OCI-LY1 (cell line): ENCODE results near the gene TMEM143.

ENCODE experiments used
- H2AFZ ChIP-seq: fragments of 200-600 bp; sonication (generic), shearing (Covaris generic); 2 replicates; pipeline ENCODE4 v1.6.0; 2014; ENCODE audit warnings: antibody characterized with exemption, mild to moderate bottlenecking, low read length
- H3F3A ChIP-seq: fragments of 200-600 bp; sonication (generic), shearing (Covaris generic); 2 replicates; pipeline ENCODE4 v1.6.0; 2014; ENCODE audit warnings: mild to moderate bottlenecking, antibody characterized with exemption, low read length, moderate library complexity; ENCODE audit not compliant: insufficient read depth
- H3K27ac ChIP-seq: fragments of 200-600 bp; sonication (generic); 2 replicates; pipeline ENCODE4 v1.5.1; 2014; ENCODE audit warnings: low read length, mixed run types, mild to moderate bottlenecking, low read depth; ENCODE audit not compliant: poor library complexity, severe bottlenecking
- H3K27me3 ChIP-seq: fragments of 200-600 bp; sonication (generic); 2 replicates; pipeline ENCODE4 v1.6.0; 2014; ENCODE audit warnings: antibody characterized with exemption, mild to moderate bottlenecking, low read length, moderate library complexity; ENCODE audit not compliant: insufficient read depth
- H3K36me3 ChIP-seq: fragments of 200-600 bp; sonication (generic); 2 replicates; pipeline ENCODE4 v1.6.1; 2014; ENCODE audit warnings: mild to moderate bottlenecking, antibody characterized with exemption, low read length, moderate library complexity, mixed read lengths; ENCODE audit not compliant: insufficient read depth
- H3K4me1 ChIP-seq: fragments of 200-600 bp; sonication (generic); 2 replicates; pipeline ENCODE4 v1.5.1; 2014; ENCODE audit warnings: mild to moderate bottlenecking, low read length, moderate library complexity; ENCODE audit not compliant: insufficient read depth, severe bottlenecking
- H3K4me2 ChIP-seq: fragments of 200-600 bp; sonication (generic), shearing (Covaris generic); 2 replicates; pipeline ENCODE4 v1.6.1; 2014; ENCODE audit warnings: low read length
- H3K4me3 ChIP-seq: fragments of 200-600 bp; sonication (generic); 2 replicates; pipeline ENCODE4 v1.5.1; 2014; ENCODE audit warnings: low read length, low read depth, mild to moderate bottlenecking, mixed read lengths; ENCODE audit not compliant: poor library complexity, severe bottlenecking
- H3K79me2 ChIP-seq: fragments of 200-600 bp; shearing (Covaris generic); 2 replicates; pipeline ENCODE4 v1.6.1; 2016; ENCODE audit warnings: mixed run types, low read length, mixed read lengths; ENCODE audit not compliant: insufficient read depth
- H3K9ac ChIP-seq: fragments of 200-600 bp; sonication (generic), shearing (Covaris generic); 2 replicates; pipeline ENCODE4 v1.6.1; 2014; ENCODE audit warnings: mild to moderate bottlenecking, low read length, mixed read lengths
- H3K9me2 ChIP-seq: fragments of 200-600 bp; sonication (generic), shearing (Covaris generic); 2 replicates; pipeline ENCODE4 v1.6.1; 2014; ENCODE audit warnings: low read depth, mild to moderate bottlenecking, low read length, mixed read lengths
- H3K9me3 ChIP-seq: fragments of 200-600 bp; shearing (Covaris generic); 2 replicates; pipeline ENCODE4 v1.6.1; 2014; ENCODE audit warnings: low read length, mixed read lengths
- H4K20me1 ChIP-seq: fragments of 200-600 bp; sonication (generic), shearing (Covaris generic); 2 replicates; pipeline ENCODE4 v1.6.0; 2016; ENCODE audit warnings: mild to moderate bottlenecking, low read length; ENCODE audit not compliant: insufficient read depth
- CTCF ChIP-seq: fragments of 200-600 bp; sonication (generic), shearing (Covaris generic); IDR thresholded peaks from 2 replicates; pipeline ENCODE4 v1.5.1; 2017; ENCODE audit warnings: mild to moderate bottlenecking, antibody characterized with exemption, low read length, moderate library complexity, mixed read lengths
- EZH2 ChIP-seq: fragments of 200-600 bp; sonication (generic), shearing (Covaris generic); IDR thresholded peaks from 2 replicates; pipeline ENCODE4 v1.8.0; 2017; ENCODE audit warnings: borderline replicate concordance, mixed run types, mild to moderate bottlenecking, antibody characterized with exemption, low read length, moderate library complexity, mixed read lengths

The TMEM143 gene

GRCh38 chr19:48308631-48309586 is 54.8 kb downstream of the TMEM143 start:
- Histone ChIP-seq H2AFZ (no peak overlapping the region), H3K4me2 (no peak overlapping the region)

GRCh38 chr19:48303866-48304265 is 59.9 kb downstream of the TMEM143 start:
- TF ChIP-seq CTCF = no peak
- no peak for TF ChIP-seq EZH2

More at GRCh38 chr19:48308631-48309586, 54.8 kb downstream of the TMEM143 start:
- Histone ChIP-seq H4K20me1 (no peaks in the 10 kb centered on the region), H3K27me3 (0 out of 2 replicates have a peak, but pooled peaks cover 9% of the 10 kb centered on the region), H3K27ac (no peak overlapping the region), H3K4me1 (no peaks in the 10 kb centered on the region), H3F3A (no peaks in the 10 kb centered on the region), H3K9me3 (no peaks in the 10 kb centered on the region), H3K4me3 (no peak overlapping the region), H3K36me3 (no peaks in the 10 kb centered on the region), H3K79me2 (no peaks in the 10 kb centered on the region), H3K9ac (no peak overlapping the region), H3K9me2 (no peaks in the 10 kb centered on the region)
- TF ChIP-seq EZH2 (no peak), CTCF (peak; percentile 47; the same call in 1 of the 2 replicates)

GRCh38 chr19:48303367-48303766 is 60.4 kb downstream of the TMEM143 start:
- Histone ChIP-seq H3K9ac (no peak overlapping the region), H3K4me2 (no peak overlapping the region), H3K4me1 (no peaks in the 10 kb centered on the region), H3K27me3 (0 out of 2 replicates have a peak, but pooled peaks cover 4% of the 10 kb centered on the region), H3K27ac (no peak overlapping the region), H4K20me1 (no peaks in the 10 kb centered on the region), H3K4me3 (no peak overlapping the region), H3K9me2 (no peaks in the 10 kb centered on the region), H3K79me2 (no peaks in the 10 kb centered on the region), H2AFZ (no peak overlapping the region), H3K9me3 (no peaks in the 10 kb centered on the region), H3K36me3 (no peaks in the 10 kb centered on the region), H3F3A (no peaks in the 10 kb centered on the region)
- TF ChIP-seq CTCF (no peak), EZH2 (no peak)

More at GRCh38 chr19:48303866-48304265, 59.9 kb downstream of the TMEM143 start:
- Histone ChIP-seq H3K27ac (no peak overlapping the region), H3K4me2 (no peak overlapping the region), H3K4me3 (no peak overlapping the region), H3F3A (no peaks in the 10 kb centered on the region), H3K9ac (no peak overlapping the region), H3K9me3 (no peaks in the 10 kb centered on the region), H2AFZ (no peak overlapping the region), H3K36me3 (no peaks in the 10 kb centered on the region), H4K20me1 (no peaks in the 10 kb centered on the region), H3K27me3 (0 out of 2 replicates have a peak, but pooled peaks cover 4% of the 10 kb centered on the region), H3K79me2 (no peaks in the 10 kb centered on the region), H3K4me1 (no peaks in the 10 kb centered on the region), H3K9me2 (no peaks in the 10 kb centered on the region)
